ENCODE results near the gene AGAP1.

Gene AGAP1

GRCh38 chr2:235461763-235462414 is 32.0 kb upstream of the AGAP1 start:
- no peaks in the 10 kb centered on the region for H3K4me1 ChIP-seq (ENCODE audit: control insufficient read depth, insufficient read depth, low read length)
- H3K9me3 ChIP-seq (ENCODE audit: control insufficient read depth, low read length) = no peaks in the 10 kb centered on the region
- no peak overlapping the region for H3K4me3 ChIP-seq (ENCODE audit: insufficient read depth, low read depth, low read length)
- no peaks in the 10 kb centered on the region for H3K27me3 ChIP-seq (ENCODE audit: control insufficient read depth, insufficient read depth, low read length, poor library complexity, severe bottlenecking)
- no peak overlapping the region for H3K27ac ChIP-seq (ENCODE audit: insufficient read depth, low read depth, low read length, poor library complexity, severe bottlenecking)
- H3K36me3 ChIP-seq (ENCODE audit: control insufficient read depth, insufficient read depth, low read length) = no peaks in the 10 kb centered on the region
- WGBS, 2 experiments = 92 to 93% methylated on average over 12 of the region's 12 CpGs

GRCh38 chr2:235462415-235462790 is 31.4 kb upstream of the AGAP1 start:
- Histone ChIP-seq H3K27me3 (ENCODE audit: control insufficient read depth, insufficient read depth, low read length, poor library complexity, severe bottlenecking) (no peaks in the 10 kb centered on the region), H3K36me3 (ENCODE audit: control insufficient read depth, insufficient read depth, low read length) (no peaks in the 10 kb centered on the region), H3K9me3 (ENCODE audit: control insufficient read depth, low read length) (no peaks in the 10 kb centered on the region), H3K4me1 (ENCODE audit: control insufficient read depth, insufficient read depth, low read length) (no peaks in the 10 kb centered on the region), H3K27ac (ENCODE audit: insufficient read depth, low read depth, low read length, poor library complexity, severe bottlenecking) (no peak overlapping the region), H3K4me3 (ENCODE audit: insufficient read depth, low read depth, low read length) (no peak overlapping the region)
- 92 to 96% methylated on average over 4 of the region's 4 CpGs for whole genome bisulfite sequencing, 2 experiments

- H3K9me3 ChIP-seq (ENCODE audit: control insufficient read depth, low read length) = no peaks in the 10 kb centered on the region
- H3K4me1 ChIP-seq (ENCODE audit: control insufficient read depth, insufficient read depth, low read length) = no peaks in the 10 kb centered on the region
- H3K27ac ChIP-seq (ENCODE audit: insufficient read depth, low read depth, low read length, poor library complexity, severe bottlenecking) = no peak overlapping the region
- 95% methylated on average over 3 of the region's 3 CpGs for WGBS, 2 experiments
- H3K4me3 ChIP-seq (ENCODE audit: insufficient read depth, low read depth, low read length) = no peak overlapping the region
- H3K27me3 ChIP-seq (ENCODE audit: control insufficient read depth, insufficient read depth, low read length, poor library complexity, severe bottlenecking) = no peaks in the 10 kb centered on the region
- H3K36me3 ChIP-seq (ENCODE audit: control insufficient read depth, insufficient read depth, low read length) = no peaks in the 10 kb centered on the region
These were observed 29.9 kb upstream of the AGAP1 start for GRCh38 chr2:235463893-235464292.

- WGBS, 2 experiments = 93 to 95% methylated on average over 5 of the region's 5 CpGs
These were observed 26.3 kb upstream of the AGAP1 start for GRCh38 chr2:235467588-235467987.

GRCh38 chr2:235468978-235469655 is 24.7 kb upstream of the AGAP1 start:
- WGBS, 2 experiments = 77 to 78% methylated on average over 9 of the region's 9 CpGs
- H3K27ac ChIP-seq (ENCODE audit: insufficient read depth, low read depth, low read length, poor library complexity, severe bottlenecking) = no peak overlapping the region
- H3K27me3 ChIP-seq (ENCODE audit: control insufficient read depth, insufficient read depth, low read length, poor library complexity, severe bottlenecking) = no peaks in the 10 kb centered on the region
- no peak overlapping the region for H3K4me3 ChIP-seq (ENCODE audit: insufficient read depth, low read depth, low read length)
- no peaks in the 10 kb centered on the region for H3K36me3 ChIP-seq (ENCODE audit: control insufficient read depth, insufficient read depth, low read length)
- H3K4me1 ChIP-seq (ENCODE audit: control insufficient read depth, insufficient read depth, low read length) = peaks cover 3% of the 10 kb centered on the region
- H3K9me3 ChIP-seq (ENCODE audit: control insufficient read depth, low read length) = no peaks in the 10 kb centered on the region

More at GRCh38 chr2:235467588-235467987, 26.3 kb upstream of the AGAP1 start:
- H3K27me3 ChIP-seq (ENCODE audit: control insufficient read depth, insufficient read depth, low read length, poor library complexity, severe bottlenecking) = no peaks in the 10 kb centered on the region
- no peak overlapping the region for H3K4me3 ChIP-seq (ENCODE audit: insufficient read depth, low read depth, low read length)
- peaks cover 3% of the 10 kb centered on the region for H3K4me1 ChIP-seq (ENCODE audit: control insufficient read depth, insufficient read depth, low read length)
- no peak overlapping the region for H3K27ac ChIP-seq (ENCODE audit: insufficient read depth, low read depth, low read length, poor library complexity, severe bottlenecking)
- H3K36me3 ChIP-seq (ENCODE audit: control insufficient read depth, insufficient read depth, low read length) = no peaks in the 10 kb centered on the region
- no peaks in the 10 kb centered on the region for H3K9me3 ChIP-seq (ENCODE audit: control insufficient read depth, low read length)

GRCh38 chr2:235471186-235471747 is 22.6 kb upstream of the AGAP1 start:
- WGBS, 2 experiments = 89% methylated on average over 5 of the region's 5 CpGs
- H3K4me1 ChIP-seq (ENCODE audit: control insufficient read depth, insufficient read depth, low read length) = peaks cover 3% of the 10 kb centered on the region
- H3K4me3 ChIP-seq (ENCODE audit: insufficient read depth, low read depth, low read length) = no peak overlapping the region
- H3K36me3 ChIP-seq (ENCODE audit: control insufficient read depth, insufficient read depth, low read length) = no peaks in the 10 kb centered on the region
- no peaks in the 10 kb centered on the region for H3K9me3 ChIP-seq (ENCODE audit: control insufficient read depth, low read length)
- H3K27ac ChIP-seq (ENCODE audit: insufficient read depth, low read depth, low read length, poor library complexity, severe bottlenecking) = no peak overlapping the region
- no peaks in the 10 kb centered on the region for H3K27me3 ChIP-seq (ENCODE audit: control insufficient read depth, insufficient read depth, low read length, poor library complexity, severe bottlenecking)

- Histone ChIP-seq H3K4me3 (ENCODE audit: insufficient read depth, low read depth, low read length) (no peak overlapping the region), H3K36me3 (ENCODE audit: control insufficient read depth, insufficient read depth, low read length) (no peaks in the 10 kb centered on the region), H3K27ac (ENCODE audit: insufficient read depth, low read depth, low read length, poor library complexity, severe bottlenecking) (no peak overlapping the region), H3K9me3 (ENCODE audit: control insufficient read depth, low read length) (no peaks in the 10 kb centered on the region), H3K27me3 (ENCODE audit: control insufficient read depth, insufficient read depth, low read length, poor library complexity, severe bottlenecking) (no peaks in the 10 kb centered on the region), H3K4me1 (ENCODE audit: control insufficient read depth, insufficient read depth, low read length) (peaks cover 3% of the 10 kb centered on the region)
- 86 to 87% methylated on average over 4 of the region's 4 CpGs for WGBS, 2 experiments
These were observed 21.4 kb upstream of the AGAP1 start for GRCh38 chr2:235472443-235472842.

GRCh38 chr2:235478609-235479008 is 15.2 kb upstream of the AGAP1 start:
- Histone ChIP-seq H3K27ac (ENCODE audit: insufficient read depth, low read depth, low read length, poor library complexity, severe bottlenecking) (no peak overlapping the region), H3K9me3 (ENCODE audit: control insufficient read depth, low read length) (no peaks in the 10 kb centered on the region), H3K36me3 (ENCODE audit: control insufficient read depth, insufficient read depth, low read length) (no peaks in the 10 kb centered on the region), H3K4me3 (ENCODE audit: insufficient read depth, low read depth, low read length) (no peak overlapping the region), H3K27me3 (ENCODE audit: control insufficient read depth, insufficient read depth, low read length, poor library complexity, severe bottlenecking) (no peaks in the 10 kb centered on the region), H3K4me1 (ENCODE audit: control insufficient read depth, insufficient read depth, low read length) (no peaks in the 10 kb centered on the region)
- WGBS, 2 experiments = 93 to 96% methylated on average over 6 of the region's 6 CpGs

GRCh38 chr2:235479604-235480003 is 14.2 kb upstream of the AGAP1 start:
- WGBS, 2 experiments = 85 to 86% methylated on average over 11 of the region's 11 CpGs
- no peaks in the 10 kb centered on the region for H3K9me3 ChIP-seq (ENCODE audit: control insufficient read depth, low read length)
- H3K4me3 ChIP-seq (ENCODE audit: insufficient read depth, low read depth, low read length) = no peak overlapping the region
- no peaks in the 10 kb centered on the region for H3K27me3 ChIP-seq (ENCODE audit: control insufficient read depth, insufficient read depth, low read length, poor library complexity, severe bottlenecking)
- H3K27ac ChIP-seq (ENCODE audit: insufficient read depth, low read depth, low read length, poor library complexity, severe bottlenecking) = no peak overlapping the region
- no peaks in the 10 kb centered on the region for H3K4me1 ChIP-seq (ENCODE audit: control insufficient read depth, insufficient read depth, low read length)
- H3K36me3 ChIP-seq (ENCODE audit: control insufficient read depth, insufficient read depth, low read length) = no peaks in the 10 kb centered on the region

GRCh38 chr2:235480614-235481013 is 13.2 kb upstream of the AGAP1 start:
- no peaks in the 10 kb centered on the region for H3K27me3 ChIP-seq (ENCODE audit: control insufficient read depth, insufficient read depth, low read length, poor library complexity, severe bottlenecking)
- 94 to 95% methylated on average over 4 of the region's 4 CpGs for WGBS, 2 experiments

More at GRCh38 chr2:235480614-235481013, 13.2 kb upstream of the AGAP1 start:
- no peaks in the 10 kb centered on the region for H3K9me3 ChIP-seq (ENCODE audit: control insufficient read depth, low read length)
- H3K4me3 ChIP-seq (ENCODE audit: insufficient read depth, low read depth, low read length) = no peak overlapping the region
- H3K27ac ChIP-seq (ENCODE audit: insufficient read depth, low read depth, low read length, poor library complexity, severe bottlenecking) = no peak overlapping the region
- H3K4me1 ChIP-seq (ENCODE audit: control insufficient read depth, insufficient read depth, low read length) = no peaks in the 10 kb centered on the region
- no peaks in the 10 kb centered on the region for H3K36me3 ChIP-seq (ENCODE audit: control insufficient read depth, insufficient read depth, low read length)
